ENCODE data around the gene NNT. TPM values are rescaled to one million over a fixed set of nuclear protein-coding genes. Genes with fewer than 3 reads are reported as not detected.

Gene NNT
- polyA plus RNA-seq, 1 donor (not counting 4 experiments of a cell fraction or from before 2014, with no cell fraction given) = 23.3 TPM

DNA sequence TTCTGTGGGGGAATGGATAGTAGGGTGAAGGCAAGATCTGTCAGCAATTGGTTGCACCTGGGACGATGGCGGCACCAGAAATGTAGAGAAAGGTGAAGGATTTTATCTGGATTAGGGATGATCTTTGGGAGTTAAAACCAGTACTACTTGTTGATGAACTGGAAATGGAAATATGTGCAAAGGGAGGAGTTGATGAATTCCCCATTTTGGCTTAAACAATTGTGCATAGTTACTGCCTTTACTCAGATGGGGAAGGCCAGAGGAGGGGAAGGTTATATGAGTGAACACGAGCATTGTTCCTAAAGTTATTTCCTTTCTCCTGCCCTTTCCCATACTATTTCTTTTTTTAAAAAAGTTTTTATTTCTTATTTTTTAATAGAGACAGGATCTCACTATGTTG, 19.1 kb downstream of the NNT start:
- no peaks in the 10 kb centered on the region for H3K36me3 ChIP-seq (ENCODE audit: control insufficient read depth in 2 of 2, extremely low read depth in 1 of 2, insufficient read depth in 2 of 2, low read length in 2 of 2)
- no peak overlapping the region for H3K4me2 ChIP-seq (ENCODE audit: control insufficient read depth, extremely low read depth, insufficient read depth, low read depth, low read length)
- H3K4me3 ChIP-seq (ENCODE audit: control insufficient read depth in 2 of 3, extremely low read depth in 1 of 3, insufficient read depth in 2 of 3, low read depth in 1 of 3, low read length in 3 of 3) = no peak overlapping the region
- no peaks in the 10 kb centered on the region for H3K79me2 ChIP-seq (ENCODE audit: control insufficient read depth, insufficient read depth, low read length)
- no peak overlapping the region for H2AFZ ChIP-seq (ENCODE audit: control insufficient read depth, low read length)
- H3K27me3 ChIP-seq (ENCODE audit: control insufficient read depth, extremely low read depth, insufficient read depth, low read length) = no peaks in the 10 kb centered on the region
- H3K4me1 ChIP-seq (ENCODE audit: control insufficient read depth, extremely low read depth, insufficient read depth, low read length) = no peaks in the 10 kb centered on the region
- no peaks in the 10 kb centered on the region for H4K20me1 ChIP-seq (ENCODE audit: control insufficient read depth, extremely low read depth, insufficient read depth, low read length)
- no peak for DNase-seq (ENCODE audit: low read depth, low spot score)
- H3K27ac ChIP-seq (ENCODE audit: control insufficient read depth, insufficient read depth, low read length) = no peak overlapping the region
- H3K9me3 ChIP-seq (ENCODE audit: control insufficient read depth, low read depth, low read length) = no peaks in the 10 kb centered on the region
- TF ChIP-seq EZH2 (IDR thresholded peaks at IDR 0.05; ENCODE audit: low read length) (no peak), CTCF (optimal IDR thresholded peaks at IDR 0.05 in 1 of 3, IDR thresholded peaks at IDR 0.05 in 1 of 3, conservative IDR thresholded peaks at IDR 0.05 in 1 of 3; ENCODE audit: extremely low read depth in 1 of 3, insufficient read depth in 2 of 3, low read length in 3 of 3) (no peak)
- H3K9ac ChIP-seq (ENCODE audit: control insufficient read depth, extremely low read depth, insufficient read depth, low read length) = no peak overlapping the region
- H3K9me1 ChIP-seq (ENCODE audit: control insufficient read depth, extremely low read depth, insufficient read depth, low read length) = no peaks in the 10 kb centered on the region
- FAIRE-seq = no peak
- dilution Hi-C loops (cut with MboI; ENCODE audit: extremely low pct_ligation_motif_present, low sequenced_read_pairs) = no loop called here

DNA sequence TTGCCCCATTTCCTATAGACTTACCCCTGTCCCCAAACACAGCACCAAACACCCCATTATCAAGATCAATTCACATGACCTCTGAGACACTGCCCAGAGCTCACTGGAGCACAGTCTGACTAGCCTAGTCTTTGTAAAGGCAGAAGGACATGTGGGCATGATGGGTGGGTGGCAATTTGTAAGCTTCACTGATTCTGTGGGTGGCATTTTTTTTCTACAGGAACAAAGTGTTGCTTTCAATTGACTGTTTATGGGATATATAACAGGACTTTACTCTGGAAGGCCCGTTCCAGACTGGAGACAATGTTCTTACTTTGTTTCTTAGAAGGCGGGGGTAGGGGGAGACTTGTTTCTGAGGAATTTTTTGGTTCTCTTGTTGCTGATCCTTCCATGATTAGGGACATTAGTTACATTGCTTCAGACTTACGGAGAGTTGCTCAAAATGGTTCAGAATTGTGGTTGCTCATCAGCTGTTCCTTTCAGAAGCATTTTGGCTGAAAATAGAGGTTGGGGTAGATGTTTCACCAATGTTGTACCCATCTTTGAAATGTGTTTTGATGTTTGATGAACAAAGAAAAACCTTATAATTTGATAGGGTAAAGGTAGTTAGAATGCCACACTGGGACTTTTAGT, 20.2 kb downstream of the NNT start:
- dilution Hi-C loops (cut with MboI; ENCODE audit: extremely low pct_ligation_motif_present, low sequenced_read_pairs) = no loop called here
- H3K4me1 ChIP-seq (ENCODE audit: control insufficient read depth, extremely low read depth, insufficient read depth, low read length) = no peaks in the 10 kb centered on the region
- H3K27ac ChIP-seq (ENCODE audit: control insufficient read depth, insufficient read depth, low read length) = no peak overlapping the region
- no peak overlapping the region for H3K4me2 ChIP-seq (ENCODE audit: control insufficient read depth, extremely low read depth, insufficient read depth, low read depth, low read length)
- FAIRE-seq (no peak), DNase-seq (ENCODE audit: low read depth, low spot score) (no peak)
- H3K27me3 ChIP-seq (ENCODE audit: control insufficient read depth, extremely low read depth, insufficient read depth, low read length) = no peaks in the 10 kb centered on the region
- no peaks in the 10 kb centered on the region for H3K36me3 ChIP-seq (ENCODE audit: control insufficient read depth in 2 of 2, extremely low read depth in 1 of 2, insufficient read depth in 2 of 2, low read length in 2 of 2)
- no peaks in the 10 kb centered on the region for H3K9me1 ChIP-seq (ENCODE audit: control insufficient read depth, extremely low read depth, insufficient read depth, low read length)
- H3K79me2 ChIP-seq (ENCODE audit: control insufficient read depth, insufficient read depth, low read length) = no peaks in the 10 kb centered on the region
- TF ChIP-seq EZH2 (IDR thresholded peaks at IDR 0.05; ENCODE audit: low read length) (no peak), CTCF (optimal IDR thresholded peaks at IDR 0.05 in 1 of 3, IDR thresholded peaks at IDR 0.05 in 1 of 3, conservative IDR thresholded peaks at IDR 0.05 in 1 of 3; ENCODE audit: extremely low read depth in 1 of 3, insufficient read depth in 2 of 3, low read length in 3 of 3) (no peak)
- H3K9me3 ChIP-seq (ENCODE audit: control insufficient read depth, low read depth, low read length) = no peaks in the 10 kb centered on the region
- no peak overlapping the region for H3K4me3 ChIP-seq (ENCODE audit: control insufficient read depth in 2 of 3, extremely low read depth in 1 of 3, insufficient read depth in 2 of 3, low read depth in 1 of 3, low read length in 3 of 3)
- no peak overlapping the region for H2AFZ ChIP-seq (ENCODE audit: control insufficient read depth, low read length)
- H3K9ac ChIP-seq (ENCODE audit: control insufficient read depth, extremely low read depth, insufficient read depth, low read length) = no peak overlapping the region
- no peaks in the 10 kb centered on the region for H4K20me1 ChIP-seq (ENCODE audit: control insufficient read depth, extremely low read depth, insufficient read depth, low read length)

Data from keratinocyte (primary cell).